ENCODE measurements around the gene NELFE. TPM values are rescaled to one million over a fixed set of nuclear protein-coding genes. Genes with fewer than 3 reads are reported as not detected.
A peak's percentile ranks its signal among the peaks of the same experiment; 100 is the strongest.

The NELFE gene
- total RNA-seq, 1 experiment from 2014 or later: 90.7 TPM

- no peak for DNase-seq (ENCODE audit: unreplicated experiment)
- intact Hi-C loops (cut with micrococcal nuclease): loop anchor here (10.0 kb wide), 1 partner anchor 182 kb away; the partner anchor contains the start of genes PPT2 and PRRT1
- Mint-ChIP-seq H3K4me3 (ENCODE audit: unreplicated experiment) (peak overlapping the region; percentile 80), H3K27ac (ENCODE audit: low read depth, unreplicated experiment) (peak overlapping the region; percentile 100), H3K9me3 (ENCODE audit: unreplicated experiment) (no peaks in the 10 kb centered on the region), H3K4me1 (ENCODE audit: insufficient read depth, unreplicated experiment) (peaks cover 21% of the 10 kb centered on the region), H3K36me3 (ENCODE audit: insufficient read depth, unreplicated experiment) (peaks cover 69% of the 10 kb centered on the region), H3K27me3 (ENCODE audit: insufficient read depth, unreplicated experiment) (no peaks in the 10 kb centered on the region)
- BruUV-seq (replicated peaks): TSS peak; percentile 75
- TF ChIP-seq, protein P1, sequence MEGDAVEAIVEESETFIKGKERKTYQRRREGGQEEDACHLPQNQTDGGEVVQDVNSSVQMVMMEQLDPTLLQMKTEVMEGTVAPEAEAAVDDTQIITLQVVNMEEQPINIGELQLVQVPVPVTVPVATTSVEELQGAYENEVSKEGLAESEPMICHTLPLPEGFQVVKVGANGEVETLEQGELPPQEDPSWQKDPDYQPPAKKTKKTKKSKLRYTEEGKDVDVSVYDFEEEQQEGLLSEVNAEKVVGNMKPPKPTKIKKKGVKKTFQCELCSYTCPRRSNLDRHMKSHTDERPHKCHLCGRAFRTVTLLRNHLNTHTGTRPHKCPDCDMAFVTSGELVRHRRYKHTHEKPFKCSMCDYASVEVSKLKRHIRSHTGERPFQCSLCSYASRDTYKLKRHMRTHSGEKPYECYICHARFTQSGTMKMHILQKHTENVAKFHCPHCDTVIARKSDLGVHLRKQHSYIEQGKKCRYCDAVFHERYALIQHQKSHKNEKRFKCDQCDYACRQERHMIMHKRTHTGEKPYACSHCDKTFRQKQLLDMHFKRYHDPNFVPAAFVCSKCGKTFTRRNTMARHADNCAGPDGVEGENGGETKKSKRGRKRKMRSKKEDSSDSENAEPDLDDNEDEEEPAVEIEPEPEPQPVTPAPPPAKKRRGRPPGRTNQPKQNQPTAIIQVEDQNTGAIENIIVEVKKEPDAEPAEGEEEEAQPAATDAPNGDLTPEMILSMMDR (IDR thresholded peaks at IDR 0.05; ENCODE audit: unreplicated experiment): no peak
- POLR2A ChIA-PET: interaction anchor here (0.6 to 6.9 kb wide), 25 partner anchors 9 to 1327 kb away, joined by 3 to 109 read pairs (median 5); partner anchors contain the start of genes AGPAT1, CFB, EHMT2 and GPANK1
- CTCF ChIA-PET: no interaction called here
Observed at GRCh38 chr6:31972709-31973350, 14.1 kb upstream of the NELFE start.

DNA sequence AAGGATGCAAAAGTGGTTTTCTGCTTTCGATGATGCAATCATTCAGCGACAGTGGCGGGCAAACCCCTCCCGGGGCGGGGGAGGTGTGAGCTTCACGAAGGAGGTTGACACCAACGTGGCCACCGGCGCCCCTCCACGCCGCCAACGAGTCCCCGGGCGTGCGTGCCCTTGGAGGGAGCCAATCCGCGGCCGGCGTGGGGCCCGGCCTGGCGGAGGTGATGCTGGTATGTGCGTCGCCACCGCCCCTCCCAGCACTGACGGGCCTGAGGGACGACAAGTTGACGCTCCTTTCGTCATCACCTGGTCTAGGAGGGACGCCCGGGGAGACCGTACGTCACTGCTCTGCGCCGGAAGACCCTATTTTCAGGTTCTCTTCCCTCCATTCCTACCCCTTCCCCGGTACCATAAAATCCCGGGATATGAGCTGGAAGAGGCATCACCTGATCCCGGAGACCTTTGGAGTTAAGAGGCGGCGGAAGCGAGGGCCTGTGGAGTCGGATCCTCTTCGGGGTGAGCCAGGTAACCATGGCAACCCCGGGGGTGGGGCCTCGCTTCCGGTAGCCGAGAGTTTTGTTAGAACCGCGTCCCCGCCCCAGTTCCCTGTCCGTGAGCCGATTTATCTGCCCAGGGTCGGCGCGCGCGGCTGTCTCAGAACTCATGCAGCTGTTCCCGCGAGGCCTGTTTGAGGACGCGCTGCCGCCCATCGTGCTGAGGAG, 13.4 kb upstream of the NELFE start, which contains the start of gene DXO:
DXO (minus strand) TSS at position 146 of the 716 bp plus-strand sequence. CDS start 463 bp downstream, outside the sequence.
- intact Hi-C loops (cut with micrococcal nuclease): loop anchor here (1.0 to 10.0 kb wide), 2 partner anchors 13 to 183 kb away; partner anchors contain the start of genes PPT2, PRRT1 and SKIC2
- H3K4me1 Mint-ChIP-seq (ENCODE audit: insufficient read depth, unreplicated experiment): peaks cover 21% of the 10 kb centered on the region
- H3K36me3 Mint-ChIP-seq (ENCODE audit: insufficient read depth, unreplicated experiment): peaks cover 72% of the 10 kb centered on the region
- peak; percentile 98 for DNase-seq (ENCODE audit: unreplicated experiment)
- no TSS peak for BruUV-seq (replicated peaks)
- CTCF ChIA-PET: interaction anchor here (0.6 kb wide), 3 partner anchors 19 to 780 kb away, joined by 3 to 5 read pairs (median 3); no protein-coding TSS in a partner anchor
- peak within 1 kb of the TSS; percentile 80 for H3K4me3 Mint-ChIP-seq (ENCODE audit: unreplicated experiment)
- H3K9me3 Mint-ChIP-seq (ENCODE audit: unreplicated experiment): no peaks in the 10 kb centered on the region
- H3K27ac Mint-ChIP-seq (ENCODE audit: low read depth, unreplicated experiment): peak within 1 kb of the TSS; percentile 100
- TF ChIP-seq, protein P1 (IDR thresholded peaks at IDR 0.05; ENCODE audit: unreplicated experiment): no peak
- no peaks in the 10 kb centered on the region for H3K27me3 Mint-ChIP-seq (ENCODE audit: insufficient read depth, unreplicated experiment)
- POLR2A ChIA-PET: interaction anchor here (0.5 to 6.9 kb wide), 42 partner anchors 9 to 1327 kb away, joined by 3 to 109 read pairs (median 5); partner anchors contain the start of genes AGPAT1, ATF6B, BAG6 and C6orf47

DNA sequence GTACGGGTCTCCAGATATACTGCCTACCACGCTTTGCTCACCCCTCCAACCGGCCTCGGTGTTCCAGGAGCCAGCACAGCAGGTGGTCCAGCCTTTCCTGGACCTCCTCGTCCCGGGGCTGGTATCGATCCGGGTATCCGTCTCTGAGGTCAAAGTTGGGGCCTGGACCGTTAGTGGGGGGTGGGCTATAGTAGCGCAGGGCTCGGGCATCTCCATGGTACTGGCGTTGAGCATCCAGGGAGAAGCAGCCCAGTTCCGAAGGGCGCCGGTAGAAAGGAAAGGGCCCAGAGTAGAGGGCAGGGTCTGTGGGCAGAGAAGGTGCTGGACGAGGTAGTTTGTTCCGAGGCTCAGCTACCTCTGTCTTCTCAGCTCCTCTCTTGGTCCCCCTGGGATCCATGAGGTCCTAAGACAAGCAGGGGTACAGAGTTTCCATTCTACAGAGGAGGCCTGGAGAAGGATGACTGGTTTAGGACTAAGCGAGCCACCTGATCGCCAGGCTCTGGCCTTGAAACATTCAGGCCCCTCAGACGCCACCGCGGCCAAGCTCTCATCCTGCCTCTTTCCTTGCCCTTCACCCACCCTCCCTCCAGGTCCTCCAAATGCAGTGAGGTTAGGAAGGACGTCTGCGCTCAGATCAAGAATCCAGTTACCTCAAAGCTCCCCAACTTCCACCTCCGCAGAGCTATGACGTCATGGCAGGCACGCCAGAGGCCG, 12.7 kb upstream of the NELFE start:
- ChIA-PET POLR2A (interaction anchor here (0.5 to 6.9 kb wide), 38 partner anchors 9 to 1328 kb away, joined by 3 to 109 read pairs (median 5); partner anchors contain the start of genes AGPAT1, ATF6B, BAG6 and C6orf47), CTCF (interaction anchor here (0.6 to 1.5 kb wide), 4 partner anchors 19 to 779 kb away, joined by 3 to 5 read pairs (median 4); no protein-coding TSS in a partner anchor)

More for the DNA sequence above, 12.7 kb upstream of the NELFE start:
- TF ChIP-seq, protein P1 (IDR thresholded peaks at IDR 0.05; ENCODE audit: unreplicated experiment): no peak
- Mint-ChIP-seq H3K27ac (ENCODE audit: low read depth, unreplicated experiment) (peak overlapping the region; percentile 100), H3K4me3 (ENCODE audit: unreplicated experiment) (peak overlapping the region; percentile 80), H3K27me3 (ENCODE audit: insufficient read depth, unreplicated experiment) (no peaks in the 10 kb centered on the region), H3K9me3 (ENCODE audit: unreplicated experiment) (no peaks in the 10 kb centered on the region), H3K36me3 (ENCODE audit: insufficient read depth, unreplicated experiment) (peaks cover 75% of the 10 kb centered on the region), H3K4me1 (ENCODE audit: insufficient read depth, unreplicated experiment) (peaks cover 21% of the 10 kb centered on the region)
- DNase-seq (ENCODE audit: unreplicated experiment): no peak
- intact Hi-C loops (cut with micrococcal nuclease): loop anchor here (1.0 to 10.0 kb wide), 2 partner anchors 12 to 183 kb away; partner anchors contain the start of genes PPT2, PRRT1 and SKIC2
- BruUV-seq (replicated peaks): TSS peak; percentile 78

Measured in MCF 10A (cell line).